Retina (tissue), 1 donor: ENCODE measurements around the gene TENM4.

Experiments used
- DNase-seq: peaks from one replicate; pipeline ENCODE4 v3.0.0-alpha.2; 2016

TENM4 gene

DNA sequence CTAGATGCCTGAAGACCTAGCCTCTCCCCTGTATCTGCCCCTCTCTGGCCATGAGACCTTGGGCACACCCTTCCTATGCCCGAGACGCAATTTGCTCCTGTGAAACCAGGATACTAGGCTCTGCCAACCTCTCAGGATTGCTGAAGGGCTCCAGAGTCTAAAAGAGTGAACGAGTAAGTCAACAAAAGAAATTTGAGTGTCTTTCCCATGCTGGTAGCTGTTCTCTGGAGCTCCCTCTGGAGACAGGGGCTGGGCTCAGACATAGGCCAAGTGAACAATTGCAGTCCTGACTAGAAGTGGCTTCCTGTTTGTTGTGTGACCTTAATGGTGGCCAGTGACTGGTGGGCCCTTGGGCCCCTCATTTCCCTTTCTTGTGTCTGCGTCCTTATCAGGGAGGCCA is 677.2 kb downstream of the TENM4 start:
- DNase-seq, result no peak

DNA sequence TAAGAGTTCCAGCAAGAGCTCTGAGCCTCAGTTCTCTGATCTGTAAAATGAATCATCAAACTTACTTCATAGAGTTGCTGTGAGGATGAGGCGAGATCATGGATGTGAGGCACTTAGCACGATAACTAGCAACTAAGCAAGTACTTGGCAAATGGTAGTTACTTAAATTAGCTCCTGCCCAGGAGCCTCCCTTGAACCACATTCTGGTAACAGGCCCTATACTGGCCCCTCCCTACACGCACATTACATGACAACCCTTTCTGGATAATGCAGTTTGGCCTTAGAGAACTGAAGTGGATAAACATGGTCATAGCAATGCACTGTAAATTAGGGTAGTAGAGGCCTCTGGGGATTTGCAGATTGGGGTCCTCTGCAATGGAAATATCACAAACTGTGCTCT is 678.7 kb downstream of the TENM4 start:
- no peak for DNase-seq

DNA sequence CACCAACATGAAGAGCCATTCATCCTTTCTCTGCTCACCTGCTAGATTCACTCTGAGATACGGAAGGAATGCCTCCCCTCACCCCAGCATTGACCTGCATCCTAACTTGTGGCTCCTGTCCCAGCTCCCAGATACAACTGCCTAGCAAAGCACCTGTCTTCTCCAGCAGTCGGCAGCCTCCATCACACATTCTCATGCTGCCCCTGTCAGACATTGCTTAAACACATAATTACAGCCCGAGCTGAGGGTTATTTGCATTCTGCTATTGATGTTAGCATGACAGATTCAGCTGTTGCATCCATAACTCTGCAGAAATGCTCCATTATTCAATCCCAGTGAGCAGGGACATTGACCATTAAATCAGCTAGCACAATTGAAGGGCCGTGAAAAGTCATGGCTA is 681.8 kb downstream of the TENM4 start:
- no peak for DNase-seq

DNA sequence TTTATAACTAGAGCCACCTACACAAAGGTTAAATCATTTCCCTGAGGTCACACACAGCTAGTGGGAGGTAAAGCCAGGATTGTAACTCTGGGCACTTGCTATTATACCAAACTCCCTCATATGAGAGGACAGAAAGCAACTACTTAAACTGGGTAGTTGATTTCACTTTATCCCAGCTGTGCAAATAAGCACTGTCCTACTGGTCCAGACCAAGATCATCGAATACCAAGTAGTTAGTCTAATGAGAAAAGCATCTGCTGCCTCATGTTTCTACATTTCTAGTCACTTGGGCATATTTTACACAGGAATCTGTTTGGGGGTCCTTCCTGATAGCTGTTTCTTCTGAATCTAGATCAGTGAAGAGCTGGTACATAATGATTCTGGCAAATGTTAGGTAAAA is 687.5 kb downstream of the TENM4 start:
- DNase-seq, result no peak

DNA sequence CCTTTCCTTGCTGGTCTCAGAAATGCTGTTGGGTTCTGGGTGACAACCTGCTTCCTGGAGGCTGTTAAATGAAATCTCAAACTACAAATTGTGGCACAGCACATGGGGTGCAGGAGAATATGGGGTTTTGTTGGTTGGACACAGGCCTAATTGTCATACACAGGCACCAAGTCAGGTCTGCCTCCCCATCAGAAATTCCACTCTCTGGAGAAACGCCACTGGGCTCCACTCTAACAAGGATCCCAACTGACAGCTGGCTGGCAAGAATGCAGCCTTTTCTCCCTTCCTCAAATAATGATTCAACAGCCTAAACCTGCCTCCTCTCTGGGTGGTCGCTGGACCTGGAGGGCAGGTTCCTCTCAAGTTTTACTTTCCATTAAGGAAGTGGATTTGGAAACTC is 688.3 kb downstream of the TENM4 start:
- DNase-seq, result peak; percentile 50

DNA sequence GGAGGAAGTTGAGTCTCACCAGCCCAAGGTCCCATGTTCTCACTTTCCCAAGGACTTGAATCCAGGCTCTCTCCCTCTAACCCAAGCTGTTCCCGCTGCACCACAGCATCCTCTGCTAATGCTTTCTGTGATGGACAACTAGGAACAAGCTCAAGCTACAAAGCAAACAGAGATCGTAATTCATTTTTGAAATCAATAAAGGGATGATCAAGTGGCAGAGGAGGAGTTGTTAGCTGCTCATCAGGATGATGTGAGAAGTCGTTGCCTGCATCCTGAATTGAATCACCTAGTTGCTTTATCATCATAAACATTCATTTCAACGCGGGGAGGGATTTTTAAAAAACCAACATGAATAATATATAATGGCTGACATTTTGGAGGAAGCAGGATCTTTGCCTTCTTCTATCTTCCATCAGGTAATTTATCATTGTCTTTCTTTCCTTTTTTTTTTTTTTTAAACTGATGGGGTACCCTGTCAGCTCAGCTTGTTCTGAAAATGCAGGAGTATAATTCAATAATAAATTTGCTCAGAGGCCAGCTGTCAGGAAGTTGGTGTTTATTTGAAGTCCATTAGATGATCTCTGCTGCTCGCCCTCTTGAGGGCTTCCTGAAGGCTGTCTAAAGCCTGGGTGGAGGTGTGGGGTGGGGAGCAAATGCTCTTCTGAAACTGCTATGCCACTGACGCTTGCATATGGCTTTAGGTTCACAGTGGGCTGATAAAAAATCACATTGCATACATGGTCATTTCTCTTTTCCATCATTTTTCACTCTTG is 691.7 kb downstream of the TENM4 start:
- DNase-seq, result no peak

DNA sequence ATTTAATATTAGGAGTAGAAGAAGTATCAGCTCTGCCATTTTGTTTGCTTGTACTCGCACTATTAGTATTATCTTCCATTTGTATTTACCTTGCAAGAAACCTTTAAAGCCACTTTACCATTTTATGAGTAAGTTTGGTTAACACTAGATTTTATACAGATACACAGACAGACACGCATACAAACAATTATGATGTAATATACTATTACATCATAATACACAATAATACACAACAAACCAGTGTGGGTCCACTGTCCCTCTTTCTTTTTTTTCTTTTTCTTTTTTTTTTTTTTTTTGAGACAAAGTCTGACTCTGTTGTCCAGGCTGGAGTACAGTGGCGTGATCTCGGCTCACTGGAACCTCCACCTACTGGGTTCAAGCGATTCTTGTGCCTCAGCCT is 695.9 kb downstream of the TENM4 start:
- no peak for DNase-seq

DNA sequence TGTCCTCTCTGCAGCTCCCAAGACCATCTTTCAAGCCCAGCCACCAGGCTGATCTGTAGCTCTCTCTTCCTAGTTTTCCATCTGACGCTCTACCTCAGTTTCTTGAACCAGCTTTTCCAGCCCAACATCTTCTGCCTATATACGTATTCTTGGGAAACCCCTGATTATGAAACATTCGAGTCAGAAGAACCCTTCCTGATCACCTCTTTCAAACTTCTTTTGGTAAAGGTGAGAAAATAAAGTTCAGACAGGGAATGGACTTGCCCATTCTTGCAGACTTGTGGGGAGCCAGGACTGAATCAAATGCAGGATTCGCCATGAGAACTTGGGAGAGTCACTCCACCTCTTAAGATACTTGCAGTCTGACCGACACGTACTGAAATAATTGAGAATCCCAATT is 696.6 kb downstream of the TENM4 start:
- DNase-seq, result no peak

DNA sequence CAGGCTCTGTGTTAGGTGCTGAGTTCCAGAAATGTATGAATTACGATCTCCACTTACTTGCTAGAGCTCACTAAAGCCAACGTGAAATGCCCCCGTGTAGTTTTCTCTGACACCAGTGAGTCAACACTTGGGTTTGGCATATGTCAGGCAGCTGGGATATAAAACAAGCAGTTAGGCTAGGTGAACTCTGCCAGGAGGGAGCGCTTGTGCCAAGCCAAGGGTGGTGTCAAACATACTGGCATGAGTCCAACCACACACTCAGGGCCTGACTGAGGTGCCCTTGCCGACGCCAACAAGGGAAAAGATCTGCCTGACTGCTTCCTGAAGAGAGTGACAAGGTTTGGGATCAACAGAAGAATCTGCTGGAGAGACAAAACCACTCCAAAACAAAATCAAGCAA is 698.4 kb downstream of the TENM4 start:
- DNase-seq, result no peak

DNA sequence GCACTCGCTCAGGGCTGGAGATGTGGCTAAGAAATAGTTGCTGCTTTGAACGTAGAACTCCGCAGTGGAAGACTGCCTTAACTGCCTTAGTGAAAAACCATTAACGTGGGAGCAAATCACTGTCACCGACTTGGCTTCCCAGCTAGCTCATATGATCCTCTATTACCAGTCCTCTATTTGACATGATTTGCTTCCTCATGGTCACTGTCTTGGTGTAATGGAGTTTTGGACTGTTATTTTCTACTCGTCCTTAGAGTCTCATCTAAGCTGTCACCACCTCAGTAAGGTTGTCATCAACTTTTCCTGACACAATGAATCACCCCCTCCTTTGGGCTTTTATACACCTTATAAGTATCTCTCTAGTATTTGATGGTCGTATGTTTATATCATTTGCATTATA is 699.1 kb downstream of the TENM4 start:
- DNase-seq, result no peak

DNA sequence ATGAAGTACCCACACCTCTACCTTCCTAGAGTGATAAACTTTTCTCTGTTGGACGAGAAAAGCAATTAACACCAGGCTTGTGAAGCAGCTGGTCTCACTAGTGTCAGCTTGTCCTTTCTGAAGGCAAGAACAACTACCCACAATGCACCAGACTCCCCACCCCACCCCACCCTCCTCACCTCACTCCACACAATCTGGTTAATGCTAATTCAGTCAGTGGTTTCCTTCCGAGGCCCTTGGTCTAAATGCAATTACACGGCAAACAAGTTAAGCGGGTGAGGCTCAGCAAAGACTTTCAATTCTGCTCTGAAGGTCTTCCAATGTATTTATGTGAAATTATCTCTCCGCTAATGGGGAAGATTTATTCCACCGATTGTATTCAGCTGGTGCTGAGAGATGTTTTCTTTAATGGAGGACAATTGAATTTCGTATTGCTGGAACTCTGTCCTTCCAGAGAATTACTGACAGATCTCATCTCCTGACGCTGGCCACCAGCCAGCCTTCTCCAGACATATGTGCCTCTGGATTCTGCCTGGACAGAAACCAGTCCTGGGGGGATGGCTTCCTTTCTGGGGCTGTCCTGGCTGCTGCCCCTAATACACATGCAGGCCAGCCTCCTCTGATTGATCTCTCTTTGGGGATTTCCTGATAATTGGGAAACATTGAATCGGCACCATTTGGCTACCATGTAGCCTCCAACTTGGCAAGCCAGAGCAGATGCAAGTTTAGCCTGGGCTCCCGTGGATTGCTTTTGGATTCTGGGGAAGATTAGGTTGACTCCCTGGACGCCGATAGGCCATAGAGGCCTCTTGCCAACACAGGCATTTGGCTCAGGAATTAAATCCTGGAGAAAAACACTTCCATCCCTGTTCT is 700.4 kb downstream of the TENM4 start:
- no peak for DNase-seq

DNA sequence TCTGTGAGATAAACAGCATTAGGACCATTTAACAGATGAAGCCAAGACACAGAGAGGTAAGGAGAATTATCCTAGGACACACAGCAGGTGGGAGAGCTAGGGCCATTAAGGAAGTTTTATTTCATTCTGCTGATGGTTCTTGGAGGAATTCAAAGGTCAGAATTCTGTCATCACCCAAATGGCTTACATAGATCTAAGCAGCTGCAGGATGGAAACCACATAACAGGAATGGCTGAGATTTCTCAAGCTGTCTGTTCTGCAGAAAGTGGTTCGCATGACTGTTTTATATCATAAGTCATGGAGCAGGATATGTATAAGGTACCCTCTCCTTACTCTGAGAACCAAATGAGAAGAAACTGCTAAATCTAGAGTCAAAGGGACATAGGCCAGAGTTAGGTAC is 702.9 kb downstream of the TENM4 start:
- no peak for DNase-seq

DNA sequence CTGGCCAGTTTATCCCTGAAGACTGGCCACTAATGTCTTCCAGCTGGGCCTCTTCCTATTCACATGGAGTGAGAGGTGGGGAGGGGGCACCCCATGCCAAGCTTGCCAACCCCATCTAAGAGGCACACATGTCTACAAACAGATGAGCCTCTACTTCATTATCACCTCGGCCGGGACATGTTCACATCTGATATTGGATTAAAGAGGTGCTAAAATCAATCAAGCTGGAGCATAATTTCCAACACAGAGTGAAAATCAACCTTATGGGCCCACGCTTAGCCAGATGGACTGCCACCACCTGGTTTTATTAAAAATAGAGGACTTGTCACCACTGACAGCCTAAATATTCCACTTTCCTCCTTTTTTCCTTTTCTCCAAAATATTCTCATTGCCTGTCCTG is 703.5 kb downstream of the TENM4 start:
- no peak for DNase-seq

DNA sequence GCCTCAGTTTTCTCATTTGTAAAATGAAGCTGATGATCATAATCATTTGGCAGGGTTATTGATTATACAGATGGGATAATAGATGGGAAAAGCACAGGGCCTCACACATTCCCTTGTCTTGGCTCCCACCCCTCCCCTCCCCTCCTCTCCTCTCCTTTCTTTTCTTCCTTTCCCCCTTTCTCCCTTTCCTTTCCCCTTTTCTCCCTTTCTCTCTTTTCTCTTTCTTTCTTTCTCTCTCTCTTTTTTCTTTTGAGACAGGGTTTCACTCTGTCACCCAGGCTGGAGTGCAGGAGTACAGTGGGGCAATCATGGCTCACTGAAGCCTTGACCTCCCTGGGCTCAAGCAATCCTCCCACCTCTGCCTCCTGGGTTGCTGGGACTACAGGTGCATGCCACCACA is 705.1 kb downstream of the TENM4 start:
- DNase-seq, result no peak

DNA sequence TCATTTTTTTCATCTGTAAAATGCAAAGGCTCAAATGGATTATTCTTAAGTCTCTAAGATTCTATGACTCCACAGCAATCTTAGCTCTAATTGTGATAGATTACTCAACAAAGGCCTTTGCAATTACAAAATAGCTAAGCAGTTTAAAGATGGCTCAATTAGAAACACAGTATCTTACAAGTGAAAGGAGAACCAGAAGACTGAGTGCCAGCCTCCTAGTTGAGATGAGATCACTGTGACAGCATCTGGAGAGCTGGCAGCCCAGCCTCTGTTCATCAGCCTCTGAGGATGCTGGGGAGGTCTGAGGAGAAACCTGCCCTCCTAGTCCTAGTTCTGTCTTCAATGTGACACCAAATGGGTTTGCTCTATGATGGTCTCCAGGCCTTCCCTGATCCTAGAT is 707.8 kb downstream of the TENM4 start:
- no peak for DNase-seq

DNA sequence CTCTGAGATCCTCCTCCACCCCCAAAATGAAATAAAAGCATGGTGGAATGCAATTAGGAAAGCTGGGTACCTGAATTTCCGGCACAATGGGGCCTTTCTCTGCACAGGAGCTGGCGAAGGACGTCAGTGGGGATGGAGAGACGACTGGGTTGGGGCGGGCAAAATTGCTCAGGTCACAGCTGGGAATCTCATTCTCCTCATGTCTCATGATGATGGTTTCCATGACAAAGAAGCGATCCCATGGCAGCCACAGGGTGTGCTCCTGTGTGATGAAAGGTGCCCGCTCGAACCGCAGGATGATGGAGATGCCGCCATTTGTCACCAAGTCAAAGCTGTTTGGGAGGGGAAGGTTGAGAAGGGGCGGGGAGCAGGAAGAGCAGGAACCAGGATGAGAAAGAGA is 708.6 kb downstream of the TENM4 start:
- DNase-seq, result no peak

DNA sequence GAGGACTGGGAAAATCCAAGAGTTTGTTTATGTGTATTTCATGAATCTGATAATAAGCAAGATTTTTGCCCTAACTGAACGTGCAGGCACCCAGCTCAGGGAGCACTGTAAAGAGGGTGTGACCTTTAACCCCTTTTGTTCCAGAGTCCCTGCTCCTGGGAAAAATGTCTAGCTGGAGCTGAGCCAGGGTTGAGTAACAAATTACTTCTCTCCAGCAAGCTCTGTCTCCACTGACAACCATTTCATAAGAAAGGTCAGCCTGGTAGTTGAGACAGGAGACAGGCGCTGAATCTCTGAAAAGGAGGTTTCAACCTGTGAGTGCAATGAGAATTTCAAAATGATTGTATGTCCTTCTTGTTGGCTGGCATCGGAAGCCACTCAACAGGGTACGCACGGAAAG is 709.8 kb downstream of the TENM4 start:
- DNase-seq, result no peak

DNA sequence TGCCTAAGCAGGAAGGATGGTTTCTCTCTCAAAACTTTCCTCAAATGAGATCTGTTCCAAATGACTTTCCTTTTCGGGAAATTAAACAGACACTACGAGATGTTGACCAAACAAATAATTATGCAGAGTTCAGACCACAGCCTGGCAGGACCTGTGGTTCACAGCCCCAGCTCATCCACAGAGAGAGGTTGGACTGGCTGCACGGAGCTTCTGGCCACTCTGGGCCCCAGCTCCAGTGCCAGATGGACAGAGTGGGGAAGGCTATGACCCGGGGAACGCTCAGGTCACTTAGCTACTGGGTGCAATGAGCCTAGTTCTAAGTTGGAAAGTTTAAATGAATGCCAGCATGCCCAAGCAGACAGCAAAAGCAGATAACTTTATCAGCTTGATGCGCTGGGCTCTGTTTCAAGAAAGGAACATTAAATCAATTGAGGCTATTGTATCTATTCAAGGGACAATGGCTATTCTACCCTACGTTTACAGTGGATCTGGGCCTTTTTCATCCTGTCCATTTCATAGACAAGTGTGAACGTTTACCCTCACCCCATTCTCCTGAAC is 710.5 kb downstream of the TENM4 start:
- DNase-seq, result no peak

DNA sequence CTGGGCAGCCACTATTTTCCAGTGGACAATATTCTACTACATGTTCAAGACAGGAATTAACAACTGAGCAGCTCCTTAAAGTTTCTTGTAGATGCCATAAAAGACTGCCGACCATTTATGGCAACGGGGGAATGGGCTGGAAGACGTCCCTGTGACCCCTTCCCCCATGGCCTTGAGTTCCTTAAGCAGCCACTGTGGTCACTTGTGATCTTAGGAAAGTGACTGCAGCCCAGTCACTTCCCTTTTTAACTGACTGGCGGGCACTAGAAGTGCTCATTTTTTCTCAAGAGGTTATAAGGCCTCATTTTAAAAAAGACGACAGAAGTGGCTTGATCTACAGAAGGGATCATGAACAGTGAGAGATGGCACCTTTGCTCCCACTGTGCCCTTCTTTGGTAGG is 713.0 kb downstream of the TENM4 start:
- DNase-seq, result no peak

DNA sequence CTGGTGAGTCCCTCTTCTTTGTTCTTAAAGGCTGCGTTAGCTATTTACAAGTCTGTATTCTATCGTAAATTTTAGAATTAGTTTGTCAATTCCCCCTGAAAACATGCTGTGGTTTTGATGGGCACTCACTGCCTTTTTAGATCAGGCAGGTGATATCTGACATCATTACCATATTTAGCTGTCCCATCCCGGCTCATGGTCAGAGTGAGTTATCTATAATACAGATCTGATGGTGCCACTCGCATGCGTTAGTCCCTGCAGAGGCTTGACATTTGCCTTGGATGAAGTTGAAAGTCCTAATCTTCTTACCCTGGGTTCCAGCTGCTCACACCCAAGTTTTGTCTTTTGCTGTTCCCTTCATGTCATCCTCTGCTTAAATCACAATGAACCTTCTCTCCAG is 715.6 kb downstream of the TENM4 start:
- no peak for DNase-seq

DNA sequence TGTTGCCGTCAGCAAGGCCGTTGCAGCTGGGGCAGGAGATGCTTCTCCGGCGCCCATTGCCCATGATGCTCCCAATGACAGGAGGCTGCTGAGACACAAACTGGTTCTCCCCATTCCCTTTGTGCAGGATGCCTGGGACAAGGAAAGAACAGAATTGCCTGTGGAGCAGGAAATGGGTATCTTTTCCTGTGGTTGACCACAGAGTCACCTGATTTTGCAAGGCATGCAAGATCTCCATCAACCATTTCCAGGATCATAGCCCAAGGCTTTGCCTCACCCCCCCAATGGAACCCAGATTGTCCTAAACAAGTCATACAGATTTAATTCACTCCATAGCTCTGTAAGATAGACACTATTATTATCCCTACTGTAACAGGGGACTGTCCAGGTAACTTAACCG is 718.0 kb downstream of the TENM4 start:
- no peak for DNase-seq

DNA sequence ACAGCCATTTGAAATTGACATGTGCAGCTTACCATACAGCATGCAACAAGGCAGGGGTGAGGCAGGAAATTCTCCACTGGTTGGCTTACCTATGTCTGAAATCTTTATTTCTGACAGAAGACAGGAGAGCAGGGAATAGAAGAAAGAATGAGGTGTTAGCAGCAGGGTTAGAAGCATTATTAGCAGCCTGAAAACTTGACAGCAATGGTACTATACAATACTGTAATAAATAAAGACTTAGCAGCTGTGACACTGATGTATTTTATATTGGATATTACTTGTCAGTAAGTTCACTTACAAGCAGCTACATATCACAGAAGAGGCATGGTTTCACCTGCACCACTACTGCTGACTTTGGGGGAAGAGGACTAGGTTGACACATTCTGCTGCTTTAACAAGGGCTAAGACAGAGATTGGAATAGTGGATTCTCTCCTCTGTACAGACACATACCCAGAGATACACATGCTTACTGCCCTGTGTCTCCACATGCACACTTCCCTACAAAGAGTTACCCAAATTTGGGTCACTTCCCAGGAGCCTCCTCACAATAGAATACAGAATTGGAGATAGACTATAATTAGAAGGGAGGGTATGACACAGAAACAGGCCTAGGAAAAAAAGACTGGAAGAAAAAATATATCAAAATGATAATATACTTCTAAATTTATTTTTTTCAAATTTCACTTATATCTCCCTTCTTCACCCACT is 720.4 kb downstream of the TENM4 start:
- no peak for DNase-seq

DNA sequence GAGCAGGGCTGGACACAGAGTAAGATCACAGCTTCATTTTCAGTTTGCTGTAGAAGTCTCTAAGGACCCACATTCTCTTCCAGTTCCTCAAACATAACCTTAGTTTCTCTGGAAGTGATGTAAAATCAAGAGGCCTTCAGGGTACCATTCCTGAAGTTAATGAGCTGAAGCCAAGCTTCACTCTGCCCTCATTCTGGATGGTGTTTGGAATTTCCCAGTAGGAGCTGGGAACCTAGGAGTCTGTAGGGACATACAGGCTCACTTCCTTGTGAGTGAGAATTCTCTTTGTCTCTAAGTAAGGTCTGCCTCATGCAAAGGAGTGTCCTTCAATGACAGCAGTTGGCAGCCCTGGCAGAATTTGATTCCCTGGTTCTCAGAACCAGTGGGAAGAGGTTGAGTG is 723.8 kb downstream of the TENM4 start:
- no peak for DNase-seq
